ENCODE results near the gene HEPN1. TPM values are rescaled to one million over a fixed set of nuclear protein-coding genes. Genes with fewer than 3 reads are reported as not detected.

HEPN1 gene
- not detected for polyA plus RNA-seq (2012; ENCODE audit: low read depth, missing spikeins)

DNA sequence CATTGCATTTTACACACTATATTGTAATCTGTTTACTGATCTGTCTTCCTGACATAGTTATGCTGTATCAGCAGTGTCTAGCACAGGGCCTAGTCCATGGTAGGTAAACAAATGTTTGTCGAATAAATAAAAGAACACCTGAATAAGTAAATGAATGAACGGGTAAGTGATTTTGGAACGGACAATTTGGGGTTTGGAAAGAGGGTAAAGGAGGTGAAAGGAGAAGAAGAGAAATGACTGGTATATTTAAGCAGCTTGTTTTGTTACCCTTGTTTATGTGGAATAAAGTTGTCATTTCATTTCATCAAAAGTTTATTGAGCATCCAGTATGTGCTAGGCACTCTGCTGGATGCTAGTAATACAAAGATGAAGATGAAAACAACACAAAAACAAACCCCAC is at the start of gene HEPN1:
TSS of gene HEPN1 (plus strand) at position 301 of the 400 bp plus-strand sequence.
- FAIRE-seq, result no peak
- TF ChIP-seq TAF1 (IDR thresholded peaks at IDR 0.05; ENCODE audit: low read depth, low read length) (no peak), SPI1 (IDR thresholded peaks at IDR 0.05; ENCODE audit: low read depth, low read length) (no peak), POU2F2 (IDR thresholded peaks at IDR 0.05; ENCODE audit: low read depth, low read length) (no peak), POLR2A (IDR thresholded peaks at IDR 0.05; ENCODE audit: low read depth, low read length) (no peak), POLR2AphosphoS5 (IDR thresholded peaks at IDR 0.05; ENCODE audit: low read depth, low read length) (no peak), PAX5 (IDR thresholded peaks at IDR 0.05; ENCODE audit: insufficient read depth, low read length, severe bottlenecking) (no peak)
- DNase-seq (ENCODE audit: insufficient read length, low spot score), result no peak

DNA sequence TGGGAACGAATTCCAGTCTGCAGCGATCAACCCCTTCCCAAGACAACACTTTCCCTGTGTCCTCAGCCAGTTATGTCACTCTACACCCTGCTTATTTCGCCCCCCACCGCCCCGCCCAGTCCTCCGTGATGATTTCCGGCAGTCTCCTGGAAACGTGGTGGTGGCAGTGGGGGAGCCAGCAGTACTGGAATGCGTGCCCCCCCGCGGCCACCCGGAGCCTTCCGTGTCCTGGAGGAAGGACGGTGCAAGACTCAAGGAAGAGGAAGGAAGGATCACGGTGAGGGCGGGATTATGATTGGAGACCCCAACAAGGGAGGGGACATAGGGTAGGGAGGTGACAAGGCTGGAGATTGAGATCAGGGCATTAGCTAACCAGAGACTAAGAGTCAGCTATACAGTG is 49.7 kb upstream of the HEPN1 start:
- DNase-seq (ENCODE audit: insufficient read length, low spot score), result no peak
- TF ChIP-seq TAF1 (IDR thresholded peaks at IDR 0.05; ENCODE audit: low read depth, low read length), result no peak
- no peak for TF ChIP-seq POU2F2 (IDR thresholded peaks at IDR 0.05; ENCODE audit: low read depth, low read length)
- TF ChIP-seq SPI1 (IDR thresholded peaks at IDR 0.05; ENCODE audit: low read depth, low read length), result no peak
- no peak for TF ChIP-seq POLR2AphosphoS5 (IDR thresholded peaks at IDR 0.05; ENCODE audit: low read depth, low read length)
- no peak for TF ChIP-seq POLR2A (IDR thresholded peaks at IDR 0.05; ENCODE audit: low read depth, low read length)
- no peak for TF ChIP-seq PAX5 (IDR thresholded peaks at IDR 0.05; ENCODE audit: insufficient read depth, low read length, severe bottlenecking)
- no peak for FAIRE-seq

DNA sequence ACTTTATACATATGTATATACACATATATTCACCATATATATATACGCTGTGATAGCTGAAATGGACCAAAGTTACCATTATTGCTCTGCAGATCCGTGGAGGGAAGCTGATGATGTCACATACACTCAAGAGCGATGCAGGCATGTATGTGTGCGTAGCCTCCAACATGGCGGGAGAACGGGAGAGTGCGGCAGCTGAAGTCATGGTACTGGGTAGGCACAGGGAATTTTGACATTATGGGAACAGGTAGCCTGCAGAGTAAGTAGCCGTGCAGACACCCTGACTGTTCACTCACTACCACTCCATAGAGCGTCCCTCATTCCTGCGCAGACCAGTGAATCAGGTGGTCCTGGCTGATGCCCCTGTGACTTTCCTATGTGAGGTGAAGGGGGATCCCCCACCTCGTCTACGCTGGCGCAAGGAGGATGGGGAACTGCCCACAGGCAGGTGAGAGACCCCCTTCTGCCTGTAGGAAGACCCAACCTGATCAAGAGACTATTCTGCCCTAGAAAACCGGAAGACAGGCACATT is 49.1 kb upstream of the HEPN1 start:
- TF ChIP-seq POLR2AphosphoS5 (IDR thresholded peaks at IDR 0.05; ENCODE audit: low read depth, low read length), result no peak
- no peak for TF ChIP-seq POLR2A (IDR thresholded peaks at IDR 0.05; ENCODE audit: low read depth, low read length)
- TF ChIP-seq TAF1 (IDR thresholded peaks at IDR 0.05; ENCODE audit: low read depth, low read length), result no peak
- TF ChIP-seq POU2F2 (IDR thresholded peaks at IDR 0.05; ENCODE audit: low read depth, low read length), result no peak
- no peak for TF ChIP-seq PAX5 (IDR thresholded peaks at IDR 0.05; ENCODE audit: insufficient read depth, low read length, severe bottlenecking)
- no peak for TF ChIP-seq SPI1 (IDR thresholded peaks at IDR 0.05; ENCODE audit: low read depth, low read length)
- DNase-seq (ENCODE audit: insufficient read length, low spot score) (no peak), FAIRE-seq (no peak)

DNA sequence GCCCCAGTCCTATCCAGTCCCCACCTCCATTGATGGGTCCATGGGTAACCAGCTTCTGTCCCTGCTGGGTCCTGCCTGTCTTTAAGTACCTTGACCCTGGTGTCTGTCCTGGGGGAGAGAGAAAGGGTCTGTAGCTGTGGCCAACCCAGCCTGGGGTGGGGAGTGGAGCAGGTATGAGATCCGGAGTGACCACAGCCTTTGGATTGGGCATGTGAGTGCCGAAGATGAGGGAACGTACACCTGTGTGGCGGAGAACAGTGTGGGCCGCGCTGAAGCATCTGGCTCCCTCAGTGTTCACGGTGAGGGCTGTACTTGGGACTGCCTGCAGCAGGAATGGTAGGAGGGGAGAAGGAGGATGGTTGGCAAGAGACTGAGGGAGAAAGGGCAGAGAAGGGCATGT is 48.6 kb upstream of the HEPN1 start:
- FAIRE-seq (no peak), DNase-seq (ENCODE audit: insufficient read length, low spot score) (no peak)
- no peak for TF ChIP-seq POLR2AphosphoS5 (IDR thresholded peaks at IDR 0.05; ENCODE audit: low read depth, low read length)
- TF ChIP-seq TAF1 (IDR thresholded peaks at IDR 0.05; ENCODE audit: low read depth, low read length), result no peak
- TF ChIP-seq PAX5 (IDR thresholded peaks at IDR 0.05; ENCODE audit: insufficient read depth, low read length, severe bottlenecking), result no peak
- TF ChIP-seq POLR2A (IDR thresholded peaks at IDR 0.05; ENCODE audit: low read depth, low read length), result no peak
- no peak for TF ChIP-seq SPI1 (IDR thresholded peaks at IDR 0.05; ENCODE audit: low read depth, low read length)
- no peak for TF ChIP-seq POU2F2 (IDR thresholded peaks at IDR 0.05; ENCODE audit: low read depth, low read length)

DNA sequence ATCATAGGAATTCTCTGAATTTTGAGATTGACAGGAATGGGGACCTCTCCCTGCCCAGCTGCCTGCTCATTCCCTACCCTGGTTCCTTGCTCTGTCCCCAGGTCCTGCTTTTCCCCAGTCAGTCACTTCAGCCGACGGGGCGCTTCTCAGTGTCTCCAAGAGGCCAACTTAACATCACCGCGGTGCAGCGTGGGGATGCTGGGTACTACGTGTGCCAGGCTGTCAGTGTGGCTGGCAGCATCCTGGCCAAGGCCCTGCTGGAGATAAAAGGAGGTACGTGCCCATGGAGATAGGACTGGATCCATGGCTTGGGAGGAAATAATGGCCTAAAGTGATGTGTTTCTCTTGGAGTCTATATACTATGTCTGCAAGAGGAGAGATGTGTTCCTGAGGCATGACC is 46.8 kb upstream of the HEPN1 start:
- DNase-seq (ENCODE audit: insufficient read length, low spot score) (no peak), FAIRE-seq (no peak)
- TF ChIP-seq POLR2AphosphoS5 (IDR thresholded peaks at IDR 0.05; ENCODE audit: low read depth, low read length) (no peak), POLR2A (IDR thresholded peaks at IDR 0.05; ENCODE audit: low read depth, low read length) (no peak), POU2F2 (IDR thresholded peaks at IDR 0.05; ENCODE audit: low read depth, low read length) (no peak), SPI1 (IDR thresholded peaks at IDR 0.05; ENCODE audit: low read depth, low read length) (no peak), TAF1 (IDR thresholded peaks at IDR 0.05; ENCODE audit: low read depth, low read length) (no peak), PAX5 (IDR thresholded peaks at IDR 0.05; ENCODE audit: insufficient read depth, low read length, severe bottlenecking) (no peak)

DNA sequence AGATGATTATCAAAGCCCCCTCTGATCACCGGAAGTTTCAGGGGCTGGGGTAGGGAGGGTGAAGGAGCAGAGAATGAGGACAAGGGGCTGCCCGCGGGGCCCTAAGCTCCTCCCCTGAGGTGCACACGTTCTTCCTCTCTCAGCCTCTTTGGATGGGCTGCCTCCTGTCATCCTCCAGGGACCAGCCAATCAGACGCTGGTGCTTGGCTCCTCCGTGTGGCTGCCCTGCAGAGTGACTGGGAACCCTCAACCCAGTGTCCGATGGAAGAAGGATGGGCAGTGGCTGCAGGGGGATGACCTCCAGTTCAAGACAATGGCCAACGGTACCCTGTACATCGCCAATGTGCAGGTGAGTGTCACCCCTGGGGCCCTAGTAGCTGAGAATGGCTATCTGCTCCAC is 46.3 kb upstream of the HEPN1 start:
- DNase-seq (ENCODE audit: insufficient read length, low spot score) (no peak), FAIRE-seq (no peak)
- TF ChIP-seq POU2F2 (IDR thresholded peaks at IDR 0.05; ENCODE audit: low read depth, low read length), result no peak
- TF ChIP-seq PAX5 (IDR thresholded peaks at IDR 0.05; ENCODE audit: insufficient read depth, low read length, severe bottlenecking), result no peak
- no peak for TF ChIP-seq POLR2A (IDR thresholded peaks at IDR 0.05; ENCODE audit: low read depth, low read length)
- no peak for TF ChIP-seq SPI1 (IDR thresholded peaks at IDR 0.05; ENCODE audit: low read depth, low read length)
- TF ChIP-seq POLR2AphosphoS5 (IDR thresholded peaks at IDR 0.05; ENCODE audit: low read depth, low read length), result no peak
- no peak for TF ChIP-seq TAF1 (IDR thresholded peaks at IDR 0.05; ENCODE audit: low read depth, low read length)

DNA sequence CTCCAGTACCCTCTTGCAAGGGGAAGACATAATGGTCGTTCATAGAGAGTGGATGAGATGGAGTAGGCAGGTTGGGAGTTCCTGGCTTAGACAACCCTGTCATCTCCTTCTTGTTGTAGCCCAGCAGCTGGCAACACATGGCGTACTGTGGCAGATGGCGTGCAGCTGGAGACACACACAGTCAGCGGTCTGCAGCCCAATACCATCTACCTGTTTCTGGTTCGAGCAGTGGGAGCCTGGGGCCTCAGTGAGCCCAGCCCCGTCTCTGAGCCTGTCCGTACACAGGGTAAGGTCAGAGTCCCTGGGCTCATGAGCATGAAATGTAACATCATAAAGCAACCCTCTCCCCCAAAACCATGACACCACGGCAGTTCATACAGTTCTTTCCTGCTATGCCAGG is 45.1 kb upstream of the HEPN1 start:
- TF ChIP-seq PAX5 (IDR thresholded peaks at IDR 0.05; ENCODE audit: insufficient read depth, low read length, severe bottlenecking), result no peak
- TF ChIP-seq POLR2AphosphoS5 (IDR thresholded peaks at IDR 0.05; ENCODE audit: low read depth, low read length), result no peak
- no peak for TF ChIP-seq SPI1 (IDR thresholded peaks at IDR 0.05; ENCODE audit: low read depth, low read length)
- no peak for TF ChIP-seq POLR2A (IDR thresholded peaks at IDR 0.05; ENCODE audit: low read depth, low read length)
- TF ChIP-seq TAF1 (IDR thresholded peaks at IDR 0.05; ENCODE audit: low read depth, low read length), result no peak
- TF ChIP-seq POU2F2 (IDR thresholded peaks at IDR 0.05; ENCODE audit: low read depth, low read length), result no peak

DNA sequence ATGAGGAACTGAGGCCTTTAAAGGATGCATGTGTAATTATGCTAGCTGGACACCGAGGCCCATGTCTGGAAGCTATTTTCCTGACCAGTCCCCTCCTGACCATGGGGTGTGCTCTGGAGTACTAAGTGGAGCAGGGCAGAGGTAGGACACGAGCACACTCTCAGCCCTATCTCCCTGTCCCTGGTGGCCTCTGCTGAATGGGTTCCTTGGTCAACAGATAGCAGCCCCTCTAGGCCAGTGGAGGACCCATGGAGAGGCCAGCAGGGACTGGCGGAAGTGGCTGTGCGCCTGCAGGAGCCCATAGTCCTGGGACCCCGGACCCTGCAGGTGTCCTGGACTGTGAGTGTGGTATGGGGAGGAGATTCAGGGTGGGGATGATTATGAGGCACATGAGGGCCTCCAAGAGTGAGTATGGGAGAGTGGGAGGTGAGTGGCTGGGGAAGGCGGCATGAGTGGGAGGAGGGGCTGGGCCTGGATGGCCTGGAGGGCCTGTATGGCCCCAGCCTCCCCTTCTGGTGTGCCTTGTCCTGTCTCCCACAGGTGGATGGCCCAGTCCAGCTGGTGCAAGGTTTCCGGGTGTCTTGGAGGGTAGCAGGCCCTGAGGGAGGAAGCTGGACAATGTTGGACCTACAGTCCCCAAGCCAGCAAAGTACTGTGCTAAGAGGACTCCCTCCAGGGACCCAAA is 44.3 kb upstream of the HEPN1 start:
- no peak for TF ChIP-seq SPI1 (IDR thresholded peaks at IDR 0.05; ENCODE audit: low read depth, low read length)
- TF ChIP-seq POLR2A (IDR thresholded peaks at IDR 0.05; ENCODE audit: low read depth, low read length), result no peak
- no peak for TF ChIP-seq POU2F2 (IDR thresholded peaks at IDR 0.05; ENCODE audit: low read depth, low read length)
- DNase-seq (ENCODE audit: insufficient read length, low spot score) (no peak), FAIRE-seq (no peak)

More for the DNA sequence above, 45.1 kb upstream of the HEPN1 start:
- FAIRE-seq (no peak), DNase-seq (ENCODE audit: insufficient read length, low spot score) (no peak)

DNA sequence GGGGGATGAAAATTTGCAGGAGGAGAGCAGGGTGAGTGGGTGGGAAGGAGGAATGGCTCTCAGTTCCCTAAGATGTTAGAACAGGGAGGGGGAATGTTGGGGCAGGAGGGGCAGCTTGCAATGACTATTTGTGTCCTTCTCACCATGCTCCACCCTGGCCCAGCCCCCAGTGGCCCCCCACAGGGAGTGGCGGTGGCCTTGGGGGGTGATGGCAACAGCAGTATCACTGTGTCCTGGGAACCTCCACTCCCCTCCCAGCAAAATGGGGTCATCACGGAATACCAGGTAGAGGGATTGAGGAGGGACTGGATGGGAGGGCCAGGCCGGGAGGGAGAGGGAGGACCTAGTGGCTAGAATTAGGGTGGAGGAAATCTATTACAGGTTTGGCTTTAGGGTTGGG is 43.6 kb upstream of the HEPN1 start:
- FAIRE-seq (no peak), DNase-seq (ENCODE audit: insufficient read length, low spot score) (no peak)
- no peak for TF ChIP-seq POLR2AphosphoS5 (IDR thresholded peaks at IDR 0.05; ENCODE audit: low read depth, low read length)
- TF ChIP-seq PAX5 (IDR thresholded peaks at IDR 0.05; ENCODE audit: insufficient read depth, low read length, severe bottlenecking), result no peak
- TF ChIP-seq POU2F2 (IDR thresholded peaks at IDR 0.05; ENCODE audit: low read depth, low read length), result no peak
- TF ChIP-seq SPI1 (IDR thresholded peaks at IDR 0.05; ENCODE audit: low read depth, low read length), result no peak
- no peak for TF ChIP-seq TAF1 (IDR thresholded peaks at IDR 0.05; ENCODE audit: low read depth, low read length)
